Heart left ventricle (tissue), 16 donors: Measurements from ENCODE around the gene AVL9. TPM values are rescaled to one million over a fixed set of nuclear protein-coding genes. Genes with fewer than 3 reads are reported as not detected.
A peak's percentile ranks its signal among the peaks of the same experiment; 100 is the strongest.

Experiments used
- ATAC-seq, 4 donors: fragments of 200-7000 bp; cut with Tn5 transposase; one replicate each; pipeline ENCODE4 v1.9.1; 2020 to 2022; ENCODE audit warnings: moderate library complexity in 4 of 4, mild to moderate bottlenecking in 3 of 4, moderate number of reproducible peaks in 1 of 4
- DNase-seq, 5 donors: peaks; one replicate each; pipeline ENCODE4 v3.0.0-alpha.2; 2020
- H3K27ac ChIP-seq, 12 donors: fragments of 200-600 bp; sonication (generic) in 4 of 12; one replicate each; pipeline versions ENCODE4 v1.5.0 to v1.8.0; 2016 to 2022; ENCODE audit warnings: mild to moderate bottlenecking in 2 of 12
- H3K27me3 ChIP-seq, 9 donors: fragments of 200-600 bp; sonication (generic) in 2 of 9; one replicate each; pipeline versions ENCODE4 v1.5.1 to v1.8.0; 2016 to 2022; ENCODE audit warnings: mild to moderate bottlenecking in 3 of 9
- H3K36me3 ChIP-seq, 9 donors: fragments of 200-600 bp; sonication (generic) in 2 of 9; one replicate each; pipeline versions ENCODE4 v1.5.0 to v1.8.0; 2018 to 2022; ENCODE audit warnings: mild to moderate bottlenecking in 2 of 9
- H3K4me1 ChIP-seq, 12 donors: fragments of 200-600 bp; sonication (generic) in 4 of 12; one replicate each; pipeline versions ENCODE4 v1.5.0 to v1.8.0; 2016 to 2022; ENCODE audit warnings: mild to moderate bottlenecking in 3 of 12
- H3K4me3 ChIP-seq, 12 donors: fragments of 200-600 bp; sonication (generic) in 4 of 12; one replicate each; pipeline versions ENCODE4 v1.5.0 to v1.8.0; 2017 to 2022; ENCODE audit warnings: mild to moderate bottlenecking in 9 of 12, moderate library complexity in 4 of 12
- H3K9me3 ChIP-seq, 12 donors: fragments of 200-600 bp; sonication (generic) in 4 of 12; one replicate each; pipeline versions ENCODE4 v1.5.0 to v1.8.0; 2016 to 2022; ENCODE audit warnings: mild to moderate bottlenecking in 1 of 12
- CTCF ChIP-seq, 12 donors: fragments of 200-600 bp; sonication (generic) in 4 of 12; IDR thresholded peaks; one replicate each; pipeline versions ENCODE4 v1.5.0 to v1.8.0; 2018 to 2022; ENCODE audit warnings: antibody characterized with exemption in 12 of 12, mild to moderate bottlenecking in 5 of 12
- POLR2A ChIP-seq, 2 donors: fragments of 450-650 bp; IDR thresholded peaks; one replicate each; pipeline ENCODE4 v1.6.1; 2017; ENCODE audit warnings: antibody characterized with exemption in 2 of 2, mild to moderate bottlenecking in 2 of 2, moderate library complexity in 2 of 2
- WGBS, 4 donors: extraction: QIAGEN DNeasy Blood & Tissue Kit in 2 of 4; methylation state at CpG; one replicate each; pipeline versions ENCODE4 v1.1.5 to v1.1.7; 2013 to 2018; 5-methylcytosine and 5-hydroxymethylcytosine counted together
- intact Hi-C, 10 donors: fragments of 100-400 bp; cut with DNase I; formaldehyde crosslinking; loops; one replicate each; pipeline versions ENCODE4 v1.11.1 to v1.14.2; 2022
- polyA plus RNA-seq, 2 donors: library from polyadenylated mRNA; stranded (reverse); fragments of 200-250 nt; gene quantifications; one replicate each; pipeline ENCODE4 v1.2.3, GENCODE V29; 2013
- total RNA-seq, 9 donors: library from RNA; depleted of rRNA in 2 of 9; stranded (reverse); fragments of >200 nt in 2 of 9; fragmentation: NEBNext Ultra II Directional in 3 of 9; extraction: Animal tissue kit (Norgen Biotek cat#: 25700) in 3 of 9; gene quantifications; one replicate each; pipeline versions ENCODE4 v1.1.0 to v1.2.4, GENCODE V29; 2016 to 2023
- donor health status: ischemic (EF 13 %, LVEDD 7.1; RV severe dilation, severe dysfunction).
- donor health status: healthy with polysubstance abuse.
- donor health status: DM: no; HTN: yes; CAD: no.
- donor health status: DM: no; HTN: no; CAD: no.
- donor health status: ischemic (EF 25% LVEDD 6.9; RV normal size, moderate dysfunction).
- donor health status: ischemic (EF 25% LVEDD 5.7; RV mildly dilated, moderate dysfunction).
- donor health status: healthy.
- donor health status: DM: yes; HTN: yes; CAD: no.
- donor health status: ischemic (EF 35%, LVEDD 5.7; RV mildly dilated, moderate dysfunction).
- donor health status: nonischemic (EF 11% LVEDD 7.7; RV severe dilation, severe dysfunction).
- donor health status: DM: yes; HTN: yes; CAD: no.
- donor health status: PGD.
- donor health status: ischemic (EF 29% LVEDD 5.4; RV normal size, mild dysfunction).
- donor health status: nonischemic (EF 23%, LVEDD 6.1; RV moderate dilation, normal function).

Gene AVL9
- total and polyA plus RNA-seq, 11 donors, result 4.6 to 22.3 (median 15.6) TPM

- ATAC-seq, result peak; percentile 86 to 90 (median 88)
- 13 to 20% (median 16%) methylated on average over 9 of the region's 9 CpGs for WGBS, 4 donors
- no peaks in the 10 kb centered on the region for H3K9me3 ChIP-seq
- peaks cover 0 to 56% (median 35%) of the 10 kb centered on the region in 9 donors for H3K36me3 ChIP-seq
- peak in 4 of 5 donors; percentile 36 to 72 (median 40) for DNase-seq
- H3K4me1 ChIP-seq, result peaks cover 12 to 43% (median 34%) of the 10 kb centered on the region in 12 donors
- TF ChIP-seq POLR2A (IDR thresholded peaks at IDR 0.05), result no peak
- H3K27ac ChIP-seq, result peak overlapping the region; percentile 65 to 87 (median 78)
- peak overlapping the region in 5 of 12 donors; percentile 1 to 29 (median 16) for H3K4me3 ChIP-seq
- no peaks in the 10 kb centered on the region for H3K27me3 ChIP-seq
- intact Hi-C loops, result loop anchor here in 6 of 10 donors (2.0 to 10.0 kb wide), 5 partner anchors 83 to 97 kb away; partner anchors contain the start of genes LSM5 (in 4 of the 6) and AVL9 (in 2 of the 6)
Measured at GRCh38 chr7:32587411-32587948, 92.2 kb downstream of the AVL9 start.

GRCh38 chr7:32588657-32589056, 93.4 kb downstream of the AVL9 start:
- peaks cover 12 to 43% (median 34%) of the 10 kb centered on the region in 12 donors for H3K4me1 ChIP-seq
- H3K27ac ChIP-seq, result peak overlapping the region in 11 of 12 donors; percentile 65 to 87 (median 79)
- intact Hi-C loops, result loop anchor here in 5 of 10 donors (5.0 to 10.0 kb wide), 4 partner anchors 84 to 96 kb away; partner anchors contain the start of genes LSM5 (in 3 of the 5) and AVL9 (in 2 of the 5)
- no peak overlapping the region for H3K4me3 ChIP-seq
- WGBS, 4 donors, result 19 to 36% (median 24%) methylated on average over 2 of the region's 2 CpGs
- no peak for DNase-seq
- peak in 3 of 4 donors; percentile 45 to 52 (median 50) for ATAC-seq
- H3K9me3 ChIP-seq, result no peaks in the 10 kb centered on the region
- H3K27me3 ChIP-seq, result no peaks in the 10 kb centered on the region
- TF ChIP-seq CTCF (IDR thresholded peaks at IDR 0.05), result no peak
- no peak for TF ChIP-seq POLR2A (IDR thresholded peaks at IDR 0.05)
- peaks cover 0 to 49% (median 23%) of the 10 kb centered on the region in 9 donors for H3K36me3 ChIP-seq

GRCh38 chr7:32591938-32592337, 96.6 kb downstream of the AVL9 start:
- Histone ChIP-seq H3K27ac (no peak overlapping the region), H3K4me3 (no peak overlapping the region), H3K9me3 (no peaks in the 10 kb centered on the region), H3K4me1 (peaks cover 7 to 26% (median 23%) of the 10 kb centered on the region in 12 donors), H3K27me3 (no peaks in the 10 kb centered on the region), H3K36me3 (peaks cover 0 to 36% (median 2%) of the 10 kb centered on the region in 9 donors)
- ATAC-seq (no peak), DNase-seq (no peak)
- intact Hi-C loops, result no loop called here
- TF ChIP-seq POLR2A (IDR thresholded peaks at IDR 0.05) (no peak), CTCF (IDR thresholded peaks at IDR 0.05) (no peak)
- WGBS, 4 donors, result 91 to 95% (median 91%) methylated on average over 3 of the region's 3 CpGs

GRCh38 chr7:32592701-32593100, 97.4 kb downstream of the AVL9 start:
- TF ChIP-seq POLR2A (IDR thresholded peaks at IDR 0.05) (no peak), CTCF (IDR thresholded peaks at IDR 0.05) (no peak)
- Histone ChIP-seq H3K9me3 (peaks cover 0 to 2% (median 0%) of the 10 kb centered on the region in 12 donors), H3K27ac (no peak overlapping the region), H3K27me3 (no peaks in the 10 kb centered on the region), H3K4me1 (peaks cover 4 to 19% (median 16%) of the 10 kb centered on the region in 12 donors), H3K4me3 (no peak overlapping the region), H3K36me3 (peaks cover 0 to 36% (median 2%) of the 10 kb centered on the region in 9 donors)
- intact Hi-C loops, result no loop called here
- no peak for DNase-seq
- 81 to 95% (median 85%) methylated on average over 4 of the region's 4 CpGs for WGBS, 4 donors
- no peak for ATAC-seq
